ENCODE data around the gene DIP2A. TPM values are rescaled to one million over a fixed set of nuclear protein-coding genes. Genes with fewer than 3 reads are reported as not detected.

The DIP2A gene
- total and polyA plus RNA-seq, 2 experiments from 2014 or later: 19.8 to 24.6 TPM

DNA sequence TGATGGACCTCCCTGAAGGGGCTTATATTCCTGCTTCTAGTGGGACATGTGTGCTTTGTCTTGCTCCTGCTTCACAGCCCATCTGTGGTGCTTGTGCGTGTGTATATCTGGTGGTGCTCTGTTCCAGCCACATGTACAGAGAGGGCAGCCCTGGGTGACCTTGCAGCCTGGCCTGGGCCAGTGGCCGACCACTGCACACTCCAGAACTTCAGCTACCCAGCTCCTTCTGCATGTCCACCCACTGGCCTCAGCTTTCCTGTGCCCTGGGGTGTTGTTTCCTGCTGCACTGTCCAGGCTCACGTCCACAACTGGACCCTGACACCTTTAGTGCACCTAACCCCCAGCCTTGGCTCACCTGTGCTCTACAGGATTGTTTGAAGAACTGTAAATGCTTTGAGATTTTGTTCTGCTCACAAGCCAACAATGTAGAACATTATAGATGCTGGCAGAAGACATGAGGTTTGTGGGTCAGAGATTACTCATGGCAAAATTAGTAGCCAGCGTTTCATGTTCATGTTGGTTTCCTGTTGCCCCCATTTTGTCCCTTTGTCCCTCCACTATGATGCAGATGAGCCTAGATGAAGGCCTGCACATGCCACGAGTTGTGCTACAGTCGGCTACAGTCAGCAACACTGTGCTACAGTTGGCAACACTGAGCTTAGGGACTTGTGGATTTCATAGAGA is 151.5 kb downstream of the DIP2A start:
- DNase-seq (ENCODE audit: low spot score): no peak
- H2AFZ ChIP-seq: no peak overlapping the region
- no peaks in the 10 kb centered on the region for H3K79me2 ChIP-seq
- no peaks in the 10 kb centered on the region for H3K27me3 ChIP-seq
- no peak overlapping the region for H3K4me3 ChIP-seq
- no peaks in the 10 kb centered on the region for H3K9me3 ChIP-seq (ENCODE audit: low read depth)
- H3K4me1 ChIP-seq (ENCODE audit: insufficient read depth): no peaks in the 10 kb centered on the region
- H3K9me2 ChIP-seq (replicated peaks; ENCODE audit: insufficient read depth): no peaks in the 10 kb centered on the region
- TF ChIP-seq EZH2 (IDR thresholded peaks at IDR 0.05; ENCODE audit: borderline replicate concordance) (no peak), EZH2phosphoT487 (IDR thresholded peaks at IDR 0.05; ENCODE audit: low read depth, severe bottlenecking, unreplicated experiment) (no peak)
- TF ChIP-seq, protein P1, sequence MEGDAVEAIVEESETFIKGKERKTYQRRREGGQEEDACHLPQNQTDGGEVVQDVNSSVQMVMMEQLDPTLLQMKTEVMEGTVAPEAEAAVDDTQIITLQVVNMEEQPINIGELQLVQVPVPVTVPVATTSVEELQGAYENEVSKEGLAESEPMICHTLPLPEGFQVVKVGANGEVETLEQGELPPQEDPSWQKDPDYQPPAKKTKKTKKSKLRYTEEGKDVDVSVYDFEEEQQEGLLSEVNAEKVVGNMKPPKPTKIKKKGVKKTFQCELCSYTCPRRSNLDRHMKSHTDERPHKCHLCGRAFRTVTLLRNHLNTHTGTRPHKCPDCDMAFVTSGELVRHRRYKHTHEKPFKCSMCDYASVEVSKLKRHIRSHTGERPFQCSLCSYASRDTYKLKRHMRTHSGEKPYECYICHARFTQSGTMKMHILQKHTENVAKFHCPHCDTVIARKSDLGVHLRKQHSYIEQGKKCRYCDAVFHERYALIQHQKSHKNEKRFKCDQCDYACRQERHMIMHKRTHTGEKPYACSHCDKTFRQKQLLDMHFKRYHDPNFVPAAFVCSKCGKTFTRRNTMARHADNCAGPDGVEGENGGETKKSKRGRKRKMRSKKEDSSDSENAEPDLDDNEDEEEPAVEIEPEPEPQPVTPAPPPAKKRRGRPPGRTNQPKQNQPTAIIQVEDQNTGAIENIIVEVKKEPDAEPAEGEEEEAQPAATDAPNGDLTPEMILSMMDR (IDR thresholded peaks at IDR 0.05; ENCODE audit: poor library complexity): no peak
- no peaks in the 10 kb centered on the region for H3K36me3 ChIP-seq (replicated peaks; ENCODE audit: insufficient read depth, low read depth)
- no peak overlapping the region for H3K4me2 ChIP-seq
- no peak overlapping the region for H3K27ac ChIP-seq
- no peaks in the 10 kb centered on the region for H4K20me1 ChIP-seq (ENCODE audit: insufficient read depth, poor library complexity, severe bottlenecking)
- WGBS (ENCODE audit: low lambda C conversion rate, missing lambda C conversion rate): 92% methylated on average over 6 of the region's 6 CpGs

DNA sequence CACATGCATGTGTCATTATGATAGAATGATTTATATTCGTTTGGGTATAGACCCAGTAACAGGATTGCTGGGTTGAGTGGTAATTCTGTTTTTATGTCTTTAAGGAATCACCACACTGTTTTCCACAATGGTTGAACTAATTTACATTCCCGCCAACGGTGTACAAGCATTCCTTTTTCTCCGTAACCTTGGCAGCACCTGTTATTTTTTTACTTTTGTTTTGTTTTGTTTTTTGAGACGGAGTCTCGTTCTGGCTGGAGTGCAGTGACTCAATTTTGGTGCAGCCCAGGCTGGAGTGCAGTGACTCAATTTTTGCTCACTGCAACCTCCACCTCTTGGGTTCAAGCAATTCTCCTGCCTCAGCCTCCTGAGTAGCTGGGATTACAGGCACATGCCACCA is 154.7 kb downstream of the DIP2A start:
- Histone ChIP-seq H2AFZ (no peak overlapping the region), H3K4me1 (ENCODE audit: insufficient read depth) (no peaks in the 10 kb centered on the region), H4K20me1 (ENCODE audit: insufficient read depth, poor library complexity, severe bottlenecking) (no peaks in the 10 kb centered on the region), H3K27me3 (no peaks in the 10 kb centered on the region), H3K79me2 (no peaks in the 10 kb centered on the region), H3K36me3 (replicated peaks; ENCODE audit: insufficient read depth, low read depth) (no peaks in the 10 kb centered on the region), H3K4me2 (no peak overlapping the region), H3K4me3 (no peak overlapping the region), H3K27ac (no peak overlapping the region), H3K9me2 (replicated peaks; ENCODE audit: insufficient read depth) (no peaks in the 10 kb centered on the region), H3K9me3 (ENCODE audit: low read depth) (no peaks in the 10 kb centered on the region)
- no peak for DNase-seq (ENCODE audit: low spot score)
- WGBS (ENCODE audit: low lambda C conversion rate, missing lambda C conversion rate): 96% methylated on average over 6 of the region's 6 CpGs
- TF ChIP-seq, protein P1 (IDR thresholded peaks at IDR 0.05; ENCODE audit: poor library complexity): no peak
- TF ChIP-seq EZH2phosphoT487 (IDR thresholded peaks at IDR 0.05; ENCODE audit: low read depth, severe bottlenecking, unreplicated experiment) (no peak), EZH2 (IDR thresholded peaks at IDR 0.05; ENCODE audit: borderline replicate concordance) (no peak)

DNA sequence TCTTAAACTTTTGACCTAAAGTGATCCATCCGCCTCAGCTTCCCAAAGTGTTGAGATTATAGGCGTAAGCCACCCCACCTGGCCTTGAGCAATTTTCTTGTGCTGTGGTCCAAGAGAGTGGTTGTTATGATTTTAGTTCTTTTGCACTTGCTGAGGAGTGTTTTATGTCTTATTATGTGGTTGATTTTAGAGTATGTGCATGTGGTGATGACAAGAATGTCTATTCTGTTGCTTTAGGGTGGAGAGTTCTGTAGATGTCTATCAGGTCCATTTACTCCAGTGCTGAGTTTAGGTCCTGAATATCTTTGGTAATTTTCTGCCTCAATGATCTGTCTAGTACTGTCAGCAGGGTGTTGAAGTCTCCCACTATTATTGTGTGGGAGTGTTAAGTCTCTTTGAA is 157.4 kb downstream of the DIP2A start:
- TF ChIP-seq EZH2phosphoT487 (IDR thresholded peaks at IDR 0.05; ENCODE audit: low read depth, severe bottlenecking, unreplicated experiment): no peak
- no peak for TF ChIP-seq EZH2 (IDR thresholded peaks at IDR 0.05; ENCODE audit: borderline replicate concordance)
- TF ChIP-seq, protein P1 (IDR thresholded peaks at IDR 0.05; ENCODE audit: poor library complexity): no peak

More for the DNA sequence above, 157.4 kb downstream of the DIP2A start:
- no peaks in the 10 kb centered on the region for H3K79me2 ChIP-seq
- H3K27me3 ChIP-seq: no peaks in the 10 kb centered on the region
- H3K4me1 ChIP-seq (ENCODE audit: insufficient read depth): no peaks in the 10 kb centered on the region
- no peaks in the 10 kb centered on the region for H3K9me2 ChIP-seq (replicated peaks; ENCODE audit: insufficient read depth)
- DNase-seq (ENCODE audit: low spot score): no peak
- H3K36me3 ChIP-seq (replicated peaks; ENCODE audit: insufficient read depth, low read depth): no peaks in the 10 kb centered on the region
- H3K27ac ChIP-seq: no peak overlapping the region
- WGBS (ENCODE audit: low lambda C conversion rate, missing lambda C conversion rate): 100% methylated on average over 2 of the region's 2 CpGs
- no peaks in the 10 kb centered on the region for H4K20me1 ChIP-seq (ENCODE audit: insufficient read depth, poor library complexity, severe bottlenecking)
- H2AFZ ChIP-seq: no peak overlapping the region
- H3K4me3 ChIP-seq: no peak overlapping the region
- H3K4me2 ChIP-seq: no peak overlapping the region
- no peaks in the 10 kb centered on the region for H3K9me3 ChIP-seq (ENCODE audit: low read depth)

Data from hepatocyte (in vitro differentiated cells).